ENCODE measurements around the gene COG7. TPM values are rescaled to one million over a fixed set of nuclear protein-coding genes. Genes with fewer than 3 reads are reported as not detected.

The COG7 gene
- total RNA-seq, 4 donors from 2014 or later = 37.1 to 121 (median 54.6) TPM

GRCh38 chr16:23500212-23500861, 47.3 kb upstream of the COG7 start:
- Histone ChIP-seq H3K27me3 (no peaks in the 10 kb centered on the region), H3K36me3 (peaks cover 0 to 2% (median 0%) of the 10 kb centered on the region in 4 donors), H3K27ac (peak overlapping the region in 3 of 4 donors; percentile 14 to 41 (median 27)), H3K9me3 (no peaks in the 10 kb centered on the region), H3K4me3 (no peak overlapping the region), H3K4me1 (peaks cover 22 to 49% (median 28%) of the 10 kb centered on the region in 4 donors)
- no peak for TF ChIP-seq POLR2AphosphoS5 (IDR thresholded peaks at IDR 0.05)
- no peak for TF ChIP-seq EP300 (IDR thresholded peaks at IDR 0.05; ENCODE audit: low read depth)
- TF ChIP-seq CTCF (IDR thresholded peaks at IDR 0.05) = no peak
- no peak for TF ChIP-seq POLR2A (IDR thresholded peaks at IDR 0.05)
- intact Hi-C loops (cut with DNase I; ENCODE audit: low total_unique reads) (no loop called here), in situ Hi-C loops (cut with MboI; ENCODE audit: low pct_ligation_motif_present in 1 of 4, low pct_unique_long_range_greater_than_20kb in 1 of 4, low sequenced_read_pairs in 3 of 4) (no loop called here)
- DNase-seq = peak; percentile 77
- WGBS, 2 donors (ENCODE audit: low coverage in 1 of 2) = 75 to 80% methylated on average over 1 to 20 of the region's 20 CpGs

- Histone ChIP-seq H3K4me1 (peaks cover 19 to 44% (median 24%) of the 10 kb centered on the region in 4 donors), H3K9me3 (no peaks in the 10 kb centered on the region), H3K27me3 (no peaks in the 10 kb centered on the region), H3K27ac (peak overlapping the region in 2 of 4 donors; percentile 14 to 41), H3K4me3 (no peak overlapping the region), H3K36me3 (peaks cover 0 to 7% (median 0%) of the 10 kb centered on the region in 4 donors)
- intact Hi-C loops (cut with DNase I; ENCODE audit: low total_unique reads) (no loop called here), in situ Hi-C loops (cut with MboI; ENCODE audit: low pct_ligation_motif_present in 1 of 4, low pct_unique_long_range_greater_than_20kb in 1 of 4, low sequenced_read_pairs in 3 of 4) (no loop called here)
- no peak for DNase-seq
- 73 to 100% methylated on average over 1 to 7 of the region's 7 CpGs for WGBS, 2 donors (ENCODE audit: low coverage in 1 of 2)
- TF ChIP-seq EP300 (IDR thresholded peaks at IDR 0.05; ENCODE audit: low read depth) = no peak
- no peak for TF ChIP-seq POLR2A (IDR thresholded peaks at IDR 0.05)
- TF ChIP-seq CTCF (IDR thresholded peaks at IDR 0.05) = no peak
- TF ChIP-seq POLR2AphosphoS5 (IDR thresholded peaks at IDR 0.05) = no peak
Observed at GRCh38 chr16:23499801-23500200, 46.8 kb upstream of the COG7 start.

GRCh38 chr16:23498863-23499262, 45.9 kb upstream of the COG7 start:
- Histone ChIP-seq H3K27ac (no peak overlapping the region), H3K27me3 (no peaks in the 10 kb centered on the region), H3K9me3 (no peaks in the 10 kb centered on the region), H3K36me3 (peaks cover 0 to 15% (median 3%) of the 10 kb centered on the region in 4 donors), H3K4me3 (no peak overlapping the region), H3K4me1 (peaks cover 10 to 35% (median 19%) of the 10 kb centered on the region in 4 donors)
- in situ Hi-C loops (cut with MboI; ENCODE audit: low pct_ligation_motif_present in 1 of 4, low pct_unique_long_range_greater_than_20kb in 1 of 4, low sequenced_read_pairs in 3 of 4) (no loop called here), intact Hi-C loops (cut with DNase I; ENCODE audit: low total_unique reads) (no loop called here)
- no peak for DNase-seq
- WGBS, 2 donors (ENCODE audit: low coverage in 1 of 2) = 82 to 92% methylated on average over 3 to 11 of the region's 11 CpGs
- TF ChIP-seq POLR2A (IDR thresholded peaks at IDR 0.05) (no peak), POLR2AphosphoS5 (IDR thresholded peaks at IDR 0.05) (no peak), CTCF (IDR thresholded peaks at IDR 0.05) (no peak), EP300 (IDR thresholded peaks at IDR 0.05; ENCODE audit: low read depth) (no peak)

GRCh38 chr16:23497543-23497868, 44.5 kb upstream of the COG7 start:
- Histone ChIP-seq H3K4me1 (peaks cover 10 to 35% (median 19%) of the 10 kb centered on the region in 4 donors), H3K27me3 (no peaks in the 10 kb centered on the region), H3K27ac (peak overlapping the region in 2 of 4 donors; percentile 20 to 31), H3K36me3 (peaks cover 0 to 22% (median 9%) of the 10 kb centered on the region in 4 donors), H3K4me3 (no peak overlapping the region), H3K9me3 (no peaks in the 10 kb centered on the region)
- no peak for DNase-seq
- intact Hi-C loops (cut with DNase I; ENCODE audit: low total_unique reads) (no loop called here), in situ Hi-C loops (cut with MboI; ENCODE audit: low pct_ligation_motif_present in 1 of 4, low pct_unique_long_range_greater_than_20kb in 1 of 4, low sequenced_read_pairs in 3 of 4) (no loop called here)
- 85 to 92% methylated on average over 6 of the region's 6 CpGs for WGBS, 2 donors (ENCODE audit: low coverage in 1 of 2)
- TF ChIP-seq POLR2A (IDR thresholded peaks at IDR 0.05) (no peak), CTCF (IDR thresholded peaks at IDR 0.05) (no peak), EP300 (IDR thresholded peaks at IDR 0.05; ENCODE audit: low read depth) (no peak), POLR2AphosphoS5 (IDR thresholded peaks at IDR 0.05) (no peak)

Data from transverse colon (tissue), 4 donors.